ENCODE data around the gene TXNDC16. TPM values are rescaled to one million over a fixed set of nuclear protein-coding genes. Genes with fewer than 3 reads are reported as not detected.
"Not testable (repeated sequence)": the region's sequence is repeated elsewhere in the genome, so short reads cannot be mapped to it uniquely, and the experiment has no call there.

The TXNDC16 gene, protein sequence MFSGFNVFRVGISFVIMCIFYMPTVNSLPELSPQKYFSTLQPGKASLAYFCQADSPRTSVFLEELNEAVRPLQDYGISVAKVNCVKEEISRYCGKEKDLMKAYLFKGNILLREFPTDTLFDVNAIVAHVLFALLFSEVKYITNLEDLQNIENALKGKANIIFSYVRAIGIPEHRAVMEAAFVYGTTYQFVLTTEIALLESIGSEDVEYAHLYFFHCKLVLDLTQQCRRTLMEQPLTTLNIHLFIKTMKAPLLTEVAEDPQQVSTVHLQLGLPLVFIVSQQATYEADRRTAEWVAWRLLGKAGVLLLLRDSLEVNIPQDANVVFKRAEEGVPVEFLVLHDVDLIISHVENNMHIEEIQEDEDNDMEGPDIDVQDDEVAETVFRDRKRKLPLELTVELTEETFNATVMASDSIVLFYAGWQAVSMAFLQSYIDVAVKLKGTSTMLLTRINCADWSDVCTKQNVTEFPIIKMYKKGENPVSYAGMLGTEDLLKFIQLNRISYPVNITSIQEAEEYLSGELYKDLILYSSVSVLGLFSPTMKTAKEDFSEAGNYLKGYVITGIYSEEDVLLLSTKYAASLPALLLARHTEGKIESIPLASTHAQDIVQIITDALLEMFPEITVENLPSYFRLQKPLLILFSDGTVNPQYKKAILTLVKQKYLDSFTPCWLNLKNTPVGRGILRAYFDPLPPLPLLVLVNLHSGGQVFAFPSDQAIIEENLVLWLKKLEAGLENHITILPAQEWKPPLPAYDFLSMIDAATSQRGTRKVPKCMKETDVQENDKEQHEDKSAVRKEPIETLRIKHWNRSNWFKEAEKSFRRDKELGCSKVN
- total RNA-seq = 8.1 and 9.7 TPM in 2 replicates

DNA sequence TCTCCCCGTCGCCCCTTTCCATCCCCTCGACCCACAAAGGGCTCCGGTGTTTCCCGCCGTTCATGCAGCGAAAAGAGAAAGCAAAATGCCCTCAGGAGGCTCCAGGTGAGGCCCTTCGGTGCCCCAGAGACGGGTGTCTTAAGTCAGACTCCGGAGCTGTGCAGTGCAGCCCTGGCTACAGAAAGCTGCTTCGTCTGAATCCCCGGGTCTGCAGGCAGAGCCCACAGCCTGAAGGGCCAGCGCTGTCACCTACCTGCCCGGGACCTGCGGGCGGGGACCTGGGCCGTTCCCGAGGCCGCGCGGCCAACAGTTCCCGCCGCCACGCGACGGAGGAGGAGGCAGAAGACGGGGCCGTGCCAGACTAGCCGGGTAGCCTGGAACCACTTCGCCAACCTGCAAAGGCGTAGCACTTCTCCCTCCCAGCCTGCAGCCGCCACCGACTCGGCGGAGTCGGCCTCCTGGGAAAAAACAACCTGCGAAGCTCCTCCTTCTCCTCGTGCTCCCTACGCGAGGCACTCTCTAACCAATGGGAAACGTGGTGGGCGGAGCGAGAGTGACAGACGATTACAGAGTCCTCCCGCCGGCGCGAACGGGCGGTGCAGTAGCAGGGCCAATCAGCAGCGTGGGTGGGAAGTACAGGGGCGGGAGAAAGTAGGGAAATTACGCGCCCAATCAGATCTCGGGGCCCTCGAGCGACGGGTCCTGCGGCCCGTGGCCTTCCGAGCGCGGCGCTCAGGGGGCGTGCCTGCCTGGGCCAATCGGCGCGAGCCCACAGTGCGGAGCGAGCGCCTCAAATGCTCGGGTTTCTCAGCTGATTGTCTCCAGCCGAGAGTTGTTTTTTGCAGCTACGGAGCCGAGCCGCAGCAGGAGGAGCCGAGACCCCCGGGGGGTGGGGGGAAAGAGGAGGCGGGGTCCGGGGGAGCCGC, at the start of gene TXNDC16, which contains the start of gene GPR137C:
Gene TXNDC16, minus strand, starts transcription at position 443 of the 926 bp plus-strand sequence. CDS start 8,948 bp downstream, outside the sequence.
Gene GPR137C, plus strand, starts transcription at position 774 of the 926 bp plus-strand sequence. CDS start 312 bp downstream, outside the sequence.
- intact Hi-C loops (cut with micrococcal nuclease) = loop anchor here (1.0 to 5.0 kb wide), 12 partner anchors 22 to 690 kb away; partner anchors contain the start of genes DDHD1, ERO1A, GNG2 and GNPNAT1

DNA sequence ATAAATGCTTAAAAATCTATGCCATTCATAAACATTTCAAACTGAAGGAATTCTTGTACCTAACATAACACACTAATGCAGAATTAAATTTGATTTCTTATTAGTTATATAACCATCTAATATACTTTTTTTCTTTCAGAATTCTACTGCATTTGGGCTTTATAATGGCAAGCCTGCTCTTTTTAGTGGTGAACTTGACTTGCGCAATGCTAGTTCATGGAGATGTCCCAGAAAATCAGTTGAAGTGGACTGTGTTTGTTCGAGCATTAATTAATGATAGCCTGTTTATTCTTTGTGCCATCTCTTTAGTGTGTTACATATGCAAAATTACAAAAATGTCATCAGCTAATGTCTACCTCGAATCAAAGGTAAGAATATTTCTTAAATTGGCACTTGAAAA, 47.7 kb upstream of the TXNDC16 start:
- intact Hi-C loops (cut with micrococcal nuclease) = no loop called here

DNA sequence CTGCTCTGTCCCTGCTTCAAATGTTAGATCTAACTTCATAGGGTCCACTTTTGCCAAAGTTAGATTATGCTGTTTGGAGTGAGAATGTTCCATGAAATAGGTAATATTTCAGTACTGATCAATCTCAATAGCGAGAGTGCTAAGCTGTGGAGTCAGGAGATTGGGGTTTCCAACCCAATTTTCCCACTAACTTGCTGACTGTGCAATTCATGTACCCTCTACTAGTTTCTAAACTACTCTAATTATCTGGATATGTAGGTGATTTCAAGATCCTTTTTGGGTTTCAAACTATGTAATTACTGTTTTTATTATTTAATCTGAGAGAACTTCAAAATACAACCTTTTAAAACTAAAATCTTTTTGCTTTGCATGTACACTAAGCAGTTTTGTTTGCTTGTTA, 46.3 kb upstream of the TXNDC16 start:
- intact Hi-C loops (cut with micrococcal nuclease) = no loop called here

DNA sequence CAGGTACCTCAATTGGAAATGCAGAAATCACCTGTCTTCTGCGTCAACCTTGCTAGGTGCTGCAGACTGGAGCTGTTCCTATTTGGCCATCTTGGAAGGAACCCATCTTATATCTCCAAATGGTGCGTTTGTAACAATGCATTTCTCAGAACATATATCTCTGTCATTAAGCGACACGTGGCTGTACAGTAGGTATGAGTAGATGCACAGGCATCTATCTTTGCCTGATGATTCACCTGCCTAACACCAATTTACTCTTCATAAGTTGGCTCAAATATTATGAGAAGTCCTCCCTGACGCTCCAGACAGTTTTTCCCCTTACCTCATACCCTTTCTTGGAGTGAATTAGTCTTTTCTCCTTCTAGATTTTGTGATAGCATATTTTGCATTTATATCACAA, 44.6 kb upstream of the TXNDC16 start:
- intact Hi-C loops (cut with micrococcal nuclease) = no loop called here

DNA sequence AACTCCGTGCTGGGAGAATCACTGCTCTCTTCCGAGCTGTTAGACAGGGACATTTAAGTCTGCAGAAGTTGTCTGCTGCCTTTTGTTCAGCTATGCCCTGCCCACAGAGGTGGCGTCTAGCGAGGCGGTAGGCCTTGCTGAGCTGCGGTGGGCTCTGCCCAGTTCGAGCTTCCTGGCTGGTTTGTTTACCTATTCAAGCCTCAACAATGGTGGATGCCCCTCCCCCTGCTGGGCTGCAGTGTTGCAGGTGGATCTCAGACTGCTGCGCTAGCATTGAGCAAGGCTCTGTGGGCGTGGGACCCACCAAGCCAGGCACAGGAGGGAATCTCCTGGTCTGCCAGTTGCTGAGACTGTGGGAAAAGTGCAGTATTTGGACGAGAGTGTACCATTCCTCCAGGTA, 44.0 kb upstream of the TXNDC16 start:
- intact Hi-C loops (cut with micrococcal nuclease) = no loop called here

DNA sequence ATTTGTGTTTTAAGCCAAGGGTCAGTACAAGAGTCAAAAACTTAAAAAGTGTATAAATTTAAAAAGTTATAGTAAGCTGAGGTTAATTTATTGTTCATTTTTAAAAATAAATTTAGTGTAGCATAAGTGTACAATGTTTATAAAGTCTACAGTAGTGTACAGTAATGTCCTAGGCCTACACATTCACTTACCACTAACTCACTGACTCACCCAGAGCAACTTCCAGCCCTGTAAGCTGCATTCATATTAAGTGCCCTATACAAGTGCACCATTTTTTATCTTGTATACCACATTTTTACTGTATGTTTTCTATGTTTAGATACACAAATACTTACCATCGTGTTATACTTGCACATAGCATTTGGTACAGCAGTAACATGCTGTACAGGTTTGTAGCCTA, 38.0 kb upstream of the TXNDC16 start:
- intact Hi-C loops (cut with micrococcal nuclease) = no loop called here

DNA sequence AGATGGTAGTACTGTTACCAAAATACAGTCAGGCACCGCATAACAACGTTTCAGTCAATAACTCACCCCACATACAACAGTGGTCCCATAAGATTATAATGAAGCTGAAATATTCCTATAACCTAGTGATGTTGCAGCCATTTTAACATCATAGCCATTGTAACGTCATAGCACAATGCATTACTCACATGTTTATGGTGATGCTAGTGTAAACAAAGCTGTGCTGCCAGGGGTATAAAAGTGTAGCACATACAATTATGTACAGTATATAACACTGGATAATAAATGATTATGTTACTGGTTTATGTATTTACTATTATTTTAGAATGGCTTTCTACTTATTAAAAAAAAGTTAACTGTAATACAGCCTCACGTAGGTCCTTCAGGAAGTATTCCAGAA, 37.3 kb upstream of the TXNDC16 start:
- intact Hi-C loops (cut with micrococcal nuclease) = no loop called here

DNA sequence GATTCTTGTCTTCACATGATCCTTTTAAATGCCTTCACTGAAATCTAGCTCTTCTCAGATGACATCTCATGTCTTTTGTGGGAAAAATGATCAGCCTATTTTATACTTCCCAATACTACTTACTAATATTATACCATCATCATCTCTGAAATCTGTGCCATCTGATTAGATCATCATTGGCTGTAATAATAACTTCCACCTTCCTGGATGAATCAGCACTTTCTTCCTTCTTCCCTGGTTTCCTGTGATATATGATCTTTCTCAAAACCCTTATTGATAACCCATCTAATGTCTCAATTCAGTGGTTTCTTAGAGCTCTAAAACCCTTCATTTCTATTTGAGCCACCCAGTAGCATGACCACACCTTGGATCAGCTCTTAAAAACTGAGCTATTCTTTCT, 31.2 kb upstream of the TXNDC16 start:
- intact Hi-C loops (cut with micrococcal nuclease) = no loop called here

DNA sequence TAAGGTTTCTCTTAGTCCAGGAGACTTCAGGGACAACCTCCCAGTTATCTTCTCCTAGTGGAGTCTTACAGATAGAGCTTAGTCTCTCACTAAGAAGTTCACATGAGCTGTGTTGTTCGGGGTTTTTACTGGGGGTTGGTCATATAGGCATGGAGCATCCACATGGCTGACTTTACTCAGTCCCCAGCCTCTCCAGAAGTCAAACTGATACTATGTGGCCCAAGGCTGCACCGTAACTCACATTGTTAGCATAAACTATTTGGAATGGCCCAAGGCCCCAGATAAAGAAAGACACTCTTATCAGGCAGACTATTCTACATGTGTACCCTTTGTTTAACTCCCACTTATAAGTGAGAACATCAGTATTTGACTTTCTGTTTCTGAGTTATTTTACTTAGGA, 23.6 kb upstream of the TXNDC16 start:
- intact Hi-C loops (cut with micrococcal nuclease) = no loop called here

DNA sequence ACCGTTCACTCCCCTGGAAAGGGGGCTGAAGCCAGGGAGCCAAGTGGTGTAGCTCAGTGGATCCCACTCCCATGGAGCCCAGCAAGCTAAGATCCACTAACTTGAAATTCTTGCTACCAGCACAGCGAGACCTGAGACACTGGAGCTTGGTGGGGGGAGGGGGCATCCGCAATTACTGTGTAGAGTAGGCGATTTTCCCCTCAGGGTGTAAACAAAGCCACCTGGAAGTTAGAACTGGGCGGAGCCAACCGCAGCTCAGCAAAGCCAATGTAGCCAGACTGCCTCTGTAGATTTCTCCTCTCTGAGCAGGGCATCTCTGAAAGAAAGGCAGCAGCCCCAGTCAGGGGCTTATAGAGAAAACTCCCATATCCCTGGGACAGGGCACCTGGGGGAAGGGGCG, 16.1 kb upstream of the TXNDC16 start:
- intact Hi-C loops (cut with micrococcal nuclease) = not testable (repeated sequence)

DNA sequence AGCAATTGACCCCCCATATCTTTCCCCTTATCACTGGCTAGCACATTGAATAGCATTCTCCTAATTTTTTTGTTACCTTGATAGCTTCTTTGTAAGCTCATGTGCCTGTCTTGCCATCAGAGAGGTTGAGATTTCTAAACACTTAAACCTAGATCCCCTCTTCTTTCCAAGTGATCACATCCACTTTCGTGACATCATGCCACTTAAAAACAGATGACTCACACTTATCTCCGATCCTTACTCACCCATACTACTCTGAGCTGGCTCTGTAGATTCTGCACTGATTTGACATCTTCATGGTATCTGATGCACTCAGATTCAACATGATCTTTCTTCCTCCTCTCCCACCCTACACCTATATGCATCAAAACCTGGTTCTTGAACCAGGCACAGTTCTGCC, 10.8 kb upstream of the TXNDC16 start:
- intact Hi-C loops (cut with micrococcal nuclease) = no loop called here

DNA sequence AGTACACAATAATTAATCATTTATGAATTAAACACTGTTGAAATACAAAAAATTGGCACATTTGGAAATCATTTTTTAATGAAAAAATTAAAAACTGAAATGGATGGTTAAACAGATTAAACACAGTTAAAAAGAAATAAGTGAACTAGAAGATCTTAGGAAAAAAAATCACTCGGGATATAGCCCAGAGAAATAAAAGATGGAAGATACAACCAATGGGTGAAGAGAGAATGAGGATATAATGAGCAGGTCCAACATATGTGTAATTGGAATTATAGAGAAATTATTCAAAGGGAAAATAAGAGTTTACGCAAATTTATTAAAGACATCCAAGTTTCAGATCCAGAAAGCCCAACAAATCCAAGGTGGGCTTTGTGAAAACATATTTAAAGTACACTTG, 6.4 kb upstream of the TXNDC16 start:
- intact Hi-C loops (cut with micrococcal nuclease) = no loop called here

DNA sequence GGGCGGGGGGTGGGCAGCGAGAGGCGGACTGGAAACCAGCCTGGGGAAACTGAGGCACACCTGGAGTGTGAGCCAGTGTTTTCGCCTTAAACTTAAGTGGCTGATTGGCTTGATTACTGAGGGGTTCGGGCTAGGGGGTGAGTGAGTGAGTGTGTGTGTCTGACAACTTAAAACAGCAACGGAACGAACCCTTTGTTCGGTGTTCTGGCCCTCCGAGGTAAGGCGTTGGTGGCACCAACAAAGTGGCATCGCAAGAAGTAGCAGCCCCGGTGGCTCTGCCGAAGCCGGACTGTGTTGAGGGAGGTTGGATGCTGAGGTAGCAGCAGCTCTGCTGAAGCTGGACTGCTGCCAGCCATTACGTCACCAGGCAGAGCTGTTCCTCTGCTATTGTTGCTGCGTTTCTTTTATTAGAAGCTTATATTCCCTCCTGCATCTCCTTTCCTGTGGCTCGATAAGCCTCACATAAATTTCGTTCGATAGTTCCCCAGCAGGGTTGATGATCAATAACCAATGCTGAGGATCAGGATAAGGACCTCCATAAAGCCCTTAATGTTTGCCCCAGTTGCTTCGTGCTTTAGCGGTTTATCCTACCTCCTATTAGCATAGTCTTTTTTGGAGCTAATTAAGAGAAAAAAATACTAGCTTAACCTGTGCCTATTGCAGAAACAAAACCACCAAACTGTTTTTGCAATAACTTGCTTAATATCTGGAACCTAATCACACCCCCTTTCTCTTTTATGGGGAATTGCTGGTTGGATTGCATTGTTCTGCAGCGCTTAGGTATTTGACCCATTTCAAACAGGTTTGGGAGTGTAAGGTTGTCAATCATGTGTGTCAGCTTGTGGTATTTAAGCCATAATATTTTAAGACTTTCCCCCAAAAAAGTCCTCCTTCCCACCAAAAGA, 1.6 kb upstream of the TXNDC16 start:
- intact Hi-C loops (cut with micrococcal nuclease) = loop anchor here (2.0 to 5.0 kb wide), 5 partner anchors 23 to 692 kb away; partner anchors contain the start of genes GNG2 and RTRAF

DNA sequence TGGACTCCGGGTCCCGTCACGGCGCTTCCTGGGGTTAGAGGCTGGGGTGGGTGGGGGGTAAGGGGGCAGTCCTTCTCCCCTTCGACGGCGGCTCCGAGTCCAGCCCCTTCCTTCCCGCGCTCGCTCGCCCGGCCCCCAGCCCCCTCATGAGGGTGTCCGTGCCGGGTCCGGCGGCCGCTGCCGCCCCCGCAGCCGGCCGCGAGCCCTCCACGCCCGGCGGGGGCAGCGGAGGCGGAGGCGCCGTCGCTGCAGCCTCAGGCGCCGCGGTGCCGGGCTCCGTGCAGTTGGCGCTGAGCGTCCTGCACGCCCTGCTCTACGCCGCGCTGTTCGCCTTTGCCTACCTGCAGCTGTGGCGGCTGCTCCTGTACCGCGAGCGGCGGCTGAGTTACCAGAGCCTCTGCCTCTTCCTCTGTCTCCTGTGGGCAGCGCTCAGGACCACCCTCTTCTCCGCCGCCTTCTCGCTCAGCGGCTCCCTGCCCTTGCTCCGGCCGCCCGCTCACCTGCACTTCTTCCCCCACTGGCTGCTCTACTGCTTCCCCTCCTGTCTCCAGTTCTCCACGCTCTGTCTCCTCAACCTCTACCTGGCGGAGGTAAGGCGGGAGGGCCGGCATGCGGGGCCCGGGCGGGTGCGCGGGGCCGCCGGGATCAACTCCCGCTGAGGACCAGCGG, 831 bp upstream of the TXNDC16 start:
- intact Hi-C loops (cut with micrococcal nuclease) = loop anchor here (2.0 to 5.0 kb wide), 5 partner anchors 22 to 691 kb away; partner anchors contain the start of genes GNG2 and RTRAF

DNA sequence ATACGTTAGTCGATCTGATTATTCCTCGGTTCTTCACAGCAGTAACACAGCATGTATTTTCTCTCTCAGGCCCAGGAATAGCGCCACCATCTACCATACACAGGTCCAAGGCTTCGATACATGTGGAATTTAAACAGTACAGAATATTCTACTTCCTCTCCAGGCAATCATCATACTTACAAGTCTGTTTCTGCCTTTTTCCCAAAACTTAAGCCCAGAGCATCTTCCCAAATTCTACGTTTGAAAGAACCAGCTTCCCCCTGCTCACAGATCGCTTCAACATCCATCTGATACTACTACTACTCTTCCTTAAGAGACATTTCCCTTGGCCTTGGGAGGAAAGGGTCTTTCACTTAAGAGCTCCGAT, 626 bp downstream of the TXNDC16 start:
- intact Hi-C loops (cut with micrococcal nuclease) = loop anchor here (1.0 to 5.0 kb wide), 12 partner anchors 21 to 689 kb away; partner anchors contain the start of genes DDHD1, ERO1A, GNG2 and GNPNAT1

DNA sequence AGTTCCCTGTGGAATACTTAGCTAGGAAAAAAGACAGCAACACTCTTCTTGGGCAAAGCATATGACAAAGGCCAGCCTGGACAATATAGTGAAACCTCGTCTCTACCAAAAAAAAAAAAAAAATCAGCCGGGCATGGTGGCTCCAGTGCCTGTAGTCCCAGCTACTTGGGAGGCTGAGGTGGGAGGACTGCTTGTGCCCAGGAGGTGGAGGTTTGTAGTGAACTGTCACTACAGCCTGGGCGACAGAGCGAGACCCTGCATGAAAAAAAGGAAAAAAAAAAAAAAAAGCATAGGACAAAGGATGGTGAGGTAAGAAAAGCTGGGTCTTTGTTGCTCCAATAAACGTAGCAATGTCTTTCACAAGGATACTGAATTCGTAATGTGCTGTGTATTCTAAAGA, 1.1 kb downstream of the TXNDC16 start:
- intact Hi-C loops (cut with micrococcal nuclease) = loop anchor here (5.0 kb wide), 2 partner anchors 139 to 689 kb away; partner anchors contain the start of gene GNG2

DNA sequence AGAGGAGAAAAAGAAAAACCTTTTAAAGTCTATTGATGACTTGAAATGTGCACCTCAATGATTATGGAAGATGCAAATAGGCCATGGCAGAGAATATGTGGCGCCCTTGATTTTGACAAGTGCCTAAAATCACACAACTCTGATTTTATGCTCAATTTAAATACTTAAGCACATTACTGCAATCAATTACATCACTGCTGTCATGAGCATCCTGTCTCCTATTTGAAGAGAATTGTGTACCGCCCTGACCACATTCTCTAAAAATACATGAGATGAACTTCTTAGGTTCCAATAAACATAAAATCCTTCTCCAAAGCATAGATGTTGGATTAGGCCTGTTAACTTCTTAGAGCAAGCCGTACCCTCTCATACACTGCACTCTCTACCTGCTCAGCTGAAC, 1.6 kb downstream of the TXNDC16 start:
- intact Hi-C loops (cut with micrococcal nuclease) = loop anchor here (5.0 kb wide), 2 partner anchors 138 to 688 kb away; partner anchors contain the start of gene GNG2

DNA sequence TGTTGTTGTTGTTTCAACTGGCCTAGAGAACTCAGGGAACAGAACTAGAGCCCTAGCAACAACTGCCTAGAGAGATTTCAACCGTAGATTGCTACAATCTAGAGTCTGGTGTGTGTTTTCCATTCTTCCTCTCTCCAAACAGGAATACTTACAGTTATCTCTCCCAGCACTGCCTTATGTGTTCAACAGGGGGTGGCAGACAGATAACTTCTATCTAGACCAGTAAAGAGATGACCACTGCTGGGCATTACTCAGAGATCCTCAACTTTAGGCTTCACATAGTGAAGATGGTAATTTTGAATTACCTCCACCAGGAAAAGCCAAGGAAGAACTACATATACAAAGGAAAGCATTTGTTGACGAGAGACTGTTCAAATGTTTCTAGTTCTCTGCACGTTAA, 4.8 kb downstream of the TXNDC16 start:
- intact Hi-C loops (cut with micrococcal nuclease) = no loop called here

DNA sequence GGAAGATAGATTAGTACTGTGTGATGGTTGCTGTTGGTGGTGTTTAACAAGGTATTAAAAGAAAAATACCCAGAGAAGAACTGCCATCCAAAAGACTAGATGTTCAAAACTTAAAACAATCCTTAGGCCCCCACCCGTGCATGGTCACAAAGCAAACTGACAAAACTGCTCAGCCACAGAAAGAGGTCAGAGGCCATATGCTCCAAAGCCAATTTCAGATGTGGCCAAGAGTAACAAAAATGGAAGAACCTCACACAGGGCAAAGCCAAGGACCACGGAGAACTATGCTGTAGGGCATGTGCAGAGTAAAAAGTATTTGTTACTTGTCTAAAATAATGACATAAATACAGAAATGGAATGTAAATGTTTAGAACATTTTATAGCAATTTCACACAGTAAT, 5.3 kb downstream of the TXNDC16 start:
- intact Hi-C loops (cut with micrococcal nuclease) = no loop called here

All from T-helper 2 cell treated with Interferon-gamma antibody and Interleukin-4, amounts not matched to agents 100 ng/mL and 5 ng/mL, for 36 hours (primary cell).